Head of caudate nucleus (tissue), 42 donors: ENCODE data around the gene MCM3AP.
A peak's percentile ranks its signal among the peaks of the same experiment; 100 is the strongest.

Experiments
- DNase-seq, 42 donors: peaks; one replicate each; pipeline versions ENCODE4 v3.0.0 to v3.0.0-alpha.2; 2020 to 2021; ENCODE audit warnings: mixed read lengths in 7 of 42
- intact Hi-C: fragments of 100-400 bp; cut with DNase I; formaldehyde crosslinking; loops from one replicate; pipeline ENCODE4 v1.15.0; 2022

Gene MCM3AP

GRCh38 chr21:46226920-46227599 is 58.4 kb downstream of the MCM3AP start:
- intact Hi-C loops, result loop anchor here (5.0 to 10.0 kb wide), 2 partner anchors 60 to 82 kb away; partner anchors contain the start of genes MCM3AP and YBEY

GRCh38 chr21:46226146-46226545 is 59.3 kb downstream of the MCM3AP start:
- intact Hi-C loops, result loop anchor here (5.0 to 10.0 kb wide), 2 partner anchors 61 to 81 kb away; partner anchors contain the start of genes MCM3AP and YBEY
- peak in 6 of 42 donors; percentile 1 to 36 (median 26) for DNase-seq

More at GRCh38 chr21:46226920-46227599, 58.4 kb downstream of the MCM3AP start:
- DNase-seq, result peak in 4 of 42 donors; percentile 29 to 36 (median 31)

GRCh38 chr21:46223661-46224060 is 61.8 kb downstream of the MCM3AP start:
- intact Hi-C loops, result loop anchor here (10.0 kb wide), 1 partner anchor 79 kb away; no protein-coding TSS in a partner anchor
- peak in 8 of 42 donors; percentile 1 to 27 (median 14) for DNase-seq

GRCh38 chr21:46223217-46223616 is 62.2 kb downstream of the MCM3AP start:
- intact Hi-C loops, result loop anchor here (10.0 kb wide), 1 partner anchor 78 kb away; no protein-coding TSS in a partner anchor
- peak in 7 of 42 donors; percentile 7 to 27 (median 14) for DNase-seq

GRCh38 chr21:46222436-46223116 is 62.8 kb downstream of the MCM3AP start:
- DNase-seq, result peak in 7 of 42 donors; percentile 8 to 36 (median 16)
- intact Hi-C loops, result loop anchor here (10.0 kb wide), 1 partner anchor 78 kb away; no protein-coding TSS in a partner anchor

- intact Hi-C loops, result loop anchor here (10.0 kb wide), 1 partner anchor 77 kb away; no protein-coding TSS in a partner anchor
- peak in 9 of 42 donors; percentile 1 to 18 (median 7) for DNase-seq
Measured at GRCh38 chr21:46221664-46222435, 63.6 kb downstream of the MCM3AP start.

- intact Hi-C loops, result loop anchor here (10.0 kb wide), 1 partner anchor 76 kb away; no protein-coding TSS in a partner anchor
- DNase-seq, result peak in 6 of 42 donors; percentile 4 to 16 (median 6)
Measured at GRCh38 chr21:46220847-46221246, 64.6 kb downstream of the MCM3AP start.

- intact Hi-C loops, result loop anchor here (10.0 kb wide), 1 partner anchor 76 kb away; no protein-coding TSS in a partner anchor
- DNase-seq, result peak in 10 of 42 donors; percentile 2 to 26 (median 9)
Measured at GRCh38 chr21:46220275-46220810, 65.1 kb downstream of the MCM3AP start.

- DNase-seq, result peak in 21 of 42 donors; percentile 9 to 71 (median 44)
- intact Hi-C loops, result loop anchor here (10.0 kb wide), 1 partner anchor 75 kb away; no protein-coding TSS in a partner anchor
Measured at GRCh38 chr21:46219591-46220239, 65.7 kb downstream of the MCM3AP start.

GRCh38 chr21:46218906-46219590 is 66.4 kb downstream of the MCM3AP start:
- intact Hi-C loops, result no loop called here
- DNase-seq, result peak in 9 of 42 donors; percentile 5 to 26 (median 17)

GRCh38 chr21:46217511-46218196 is 67.8 kb downstream of the MCM3AP start:
- intact Hi-C loops, result no loop called here
- peak in 9 of 42 donors; percentile 4 to 29 (median 7) for DNase-seq

GRCh38 chr21:46216132-46216747 is 69.2 kb downstream of the MCM3AP start:
- intact Hi-C loops, result no loop called here

GRCh38 chr21:46215436-46216131 is 69.8 kb downstream of the MCM3AP start:
- DNase-seq, result peak in 3 of 42 donors; percentile 10 to 17 (median 10)
- intact Hi-C loops, result no loop called here

More at GRCh38 chr21:46216132-46216747, 69.2 kb downstream of the MCM3AP start:
- peak in 4 of 42 donors; percentile 11 to 18 (median 14) for DNase-seq

GRCh38 chr21:46214478-46215340 is 70.7 kb downstream of the MCM3AP start:
- DNase-seq, result peak in 3 of 42 donors; percentile 11 to 20 (median 20)
- intact Hi-C loops, result no loop called here
